PC-9 (cell line): Measurements from ENCODE around the gene DCLK2.

Experiments
- EZH2 ChIP-seq: fragments of 200-600 bp; sonication (generic); IDR thresholded peaks from 2 replicates; pipeline ENCODE4 v1.8.0; 2017; ENCODE audit warnings: antibody characterized with exemption, low read depth
- TF ChIP-seq, protein P1 (sequence below): fragments of 200-600 bp; sonication (generic); conservative IDR thresholded peaks from 2 replicates; pipeline ENCODE4 v1.6.1; 2017; ENCODE audit warnings: mixed run types, antibody characterized with exemption, mild to moderate bottlenecking, moderate library complexity

DNA sequence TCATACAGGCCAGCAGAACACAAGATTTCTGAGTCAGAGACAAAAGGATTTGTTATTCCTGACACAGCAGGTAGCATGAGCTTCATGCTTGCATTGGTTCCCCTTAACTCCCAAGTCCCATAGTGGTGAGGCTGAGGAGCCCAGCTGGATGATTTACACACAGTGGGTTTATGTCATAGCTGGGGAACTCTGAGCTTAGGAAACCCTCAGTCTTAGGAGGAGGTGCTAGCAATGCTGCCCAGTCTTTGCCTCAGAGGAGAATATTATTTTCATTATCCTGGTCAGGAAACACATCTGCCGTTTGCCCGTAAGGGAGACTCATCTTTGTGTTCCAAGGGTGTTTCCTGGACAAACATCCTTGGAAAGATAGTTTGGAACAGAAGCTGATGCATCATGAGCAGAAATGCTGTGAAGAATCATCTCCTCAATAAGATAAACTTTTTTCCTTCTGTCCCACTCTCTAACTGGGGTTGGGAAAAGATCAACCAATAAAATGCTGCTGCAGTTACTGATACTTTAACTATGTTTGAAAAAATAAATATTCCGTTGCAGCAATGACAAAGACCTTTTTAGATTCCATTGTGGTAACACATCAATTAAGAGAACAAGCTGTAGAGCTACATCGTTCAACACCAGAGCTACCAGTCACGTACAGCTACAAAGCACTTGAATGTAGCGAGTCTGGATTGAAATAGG is 146.8 kb downstream of the DCLK2 start:
- TF ChIP-seq, protein P1, sequence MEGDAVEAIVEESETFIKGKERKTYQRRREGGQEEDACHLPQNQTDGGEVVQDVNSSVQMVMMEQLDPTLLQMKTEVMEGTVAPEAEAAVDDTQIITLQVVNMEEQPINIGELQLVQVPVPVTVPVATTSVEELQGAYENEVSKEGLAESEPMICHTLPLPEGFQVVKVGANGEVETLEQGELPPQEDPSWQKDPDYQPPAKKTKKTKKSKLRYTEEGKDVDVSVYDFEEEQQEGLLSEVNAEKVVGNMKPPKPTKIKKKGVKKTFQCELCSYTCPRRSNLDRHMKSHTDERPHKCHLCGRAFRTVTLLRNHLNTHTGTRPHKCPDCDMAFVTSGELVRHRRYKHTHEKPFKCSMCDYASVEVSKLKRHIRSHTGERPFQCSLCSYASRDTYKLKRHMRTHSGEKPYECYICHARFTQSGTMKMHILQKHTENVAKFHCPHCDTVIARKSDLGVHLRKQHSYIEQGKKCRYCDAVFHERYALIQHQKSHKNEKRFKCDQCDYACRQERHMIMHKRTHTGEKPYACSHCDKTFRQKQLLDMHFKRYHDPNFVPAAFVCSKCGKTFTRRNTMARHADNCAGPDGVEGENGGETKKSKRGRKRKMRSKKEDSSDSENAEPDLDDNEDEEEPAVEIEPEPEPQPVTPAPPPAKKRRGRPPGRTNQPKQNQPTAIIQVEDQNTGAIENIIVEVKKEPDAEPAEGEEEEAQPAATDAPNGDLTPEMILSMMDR = no peak
- no peak for TF ChIP-seq EZH2
